K562 (cell line): Measurements from ENCODE around the gene TVP23A. TPM values are rescaled to one million over a fixed set of nuclear protein-coding genes. Genes with fewer than 3 reads are reported as not detected.

ENCODE experiments used
- ATAC-seq: fragments of 200-7000 bp; cut with Tn5 transposase; 3 replicates; pipeline ENCODE4 v1.9.1; 2020; ENCODE audit warnings: moderate library complexity
- BruUV-seq: library from RNA; stranded (reverse); fragments of 400-500 nt; replicated peaks from 2 replicates; lab custom pipeline; 2021; lab: Mats Ljungman, UMichigan
- CTCF ChIA-PET: fragments of 300-600 bp; formaldehyde crosslinking; extraction: SDS; loops from one replicate; lab custom pipeline; 2021; ENCODE audit warnings: low intra/inter-chr PET ratio; lab: Yijun Ruan, JAX
- POLR2A ChIA-PET: fragments of 300-600, 350-650 bp; sonication (Branson Sonifier 250); formaldehyde crosslinking; extraction: SDS; loops from one replicate; lab custom pipeline; 2021; ENCODE audit warnings: antibody characterized with exemption, inconsistent platforms; lab: Yijun Ruan, JAX
- DNase-seq, 4 experiments: peaks; one replicate each; pipeline versions ENCODE4 v3.0.0 to v3.0.0-alpha.2; 2011 to 2018; ENCODE audit warnings: low spot score in 3 of 4, mixed read lengths in 3 of 4; ENCODE audit errors: extremely low read depth in 1 of 4
- FAIRE-seq: peaks from 2 replicates; lab custom pipeline; 2011; peaks lifted over from hg19 to GRCh38; lab: Jason Lieb, UNC
- H2AFZ ChIP-seq: 2 replicates; pipeline ENCODE4 v1.6.0; 2011; ENCODE audit warnings: low read depth, low read length, control low read depth, inconsistent platforms
- H3K27ac ChIP-seq: fragments of 200-600 bp; 3 replicates; pipeline ENCODE4 v1.8.0; 2011; ENCODE audit warnings: low read depth, mild to moderate bottlenecking, control low read depth, inconsistent platforms, low read length, moderate library complexity, mixed read lengths; ENCODE audit errors: extremely low read depth
- H3K27me3 ChIP-seq, 2 experiments: fragments of 300-600 bp in 1 of 2; 2 replicates in 1 of 2; 3 replicates in 1 of 2; pipeline versions ENCODE4 v1.6.0 to v1.8.0; 2011; ENCODE audit warnings: inconsistent platforms in 2 of 2, low read length in 2 of 2, mild to moderate bottlenecking in 1 of 2, mixed read lengths in 1 of 2, moderate library complexity in 1 of 2; ENCODE audit not compliant: control insufficient read depth in 2 of 2, insufficient read depth in 2 of 2
- H3K36me3 ChIP-seq: fragments of 300-600 bp; 3 replicates; pipeline ENCODE4 v1.8.0; 2011; ENCODE audit warnings: mild to moderate bottlenecking, low read length, inconsistent platforms; ENCODE audit not compliant: control insufficient read depth, insufficient read depth
- H3K4me1 ChIP-seq, 2 experiments: fragments of 200-600 bp in 1 of 2; replicated peaks in 1 of 2; 2 replicates in 1 of 2; 3 replicates in 1 of 2; pipeline versions ENCODE4 v1.5.1 to v1.8.0; 2011; ENCODE audit warnings: inconsistent platforms in 2 of 2, low read length in 2 of 2, mild to moderate bottlenecking in 1 of 2, mixed read lengths in 1 of 2, moderate library complexity in 1 of 2; ENCODE audit not compliant: control insufficient read depth in 2 of 2, insufficient read depth in 2 of 2
- H3K4me2 ChIP-seq: 2 replicates; pipeline ENCODE4 v1.6.1; 2011; ENCODE audit warnings: low read length, control low read depth, inconsistent platforms, mixed read lengths; ENCODE audit not compliant: insufficient read depth
- H3K4me3 ChIP-seq: fragments of 200-600 bp; sonication (generic), shearing (Covaris generic); 2 replicates; pipeline ENCODE4 v1.5.1; 2016; ENCODE audit warnings: control low read depth, inconsistent platforms
- H3K79me2 ChIP-seq: fragments of 200-600 bp; 3 replicates; pipeline ENCODE4 v1.8.0; 2011; ENCODE audit warnings: low read length, inconsistent platforms; ENCODE audit not compliant: control insufficient read depth, insufficient read depth
- H3K9ac ChIP-seq, 2 experiments: 2 replicates each; pipeline versions ENCODE4 v1.6.0 to v1.6.1; 2011; ENCODE audit warnings: low read depth in 2 of 2, low read length in 2 of 2, control low read depth in 1 of 2, inconsistent platforms in 1 of 2, mild to moderate bottlenecking in 1 of 2, mixed read lengths in 1 of 2; ENCODE audit not compliant: insufficient read depth in 1 of 2
- H3K9me1 ChIP-seq: one replicate; pipeline ENCODE4 v1.6.0; 2011; ENCODE audit warnings: inconsistent platforms, mild to moderate bottlenecking, low read length, moderate library complexity; ENCODE audit not compliant: control insufficient read depth, insufficient read depth
- H3K9me3 ChIP-seq: replicated peaks from 2 replicates; pipeline ENCODE4 v1.5.1; 2011; ENCODE audit warnings: low read depth, low read length, inconsistent platforms; ENCODE audit not compliant: control insufficient read depth, insufficient read depth
- H4K20me1 ChIP-seq: replicated peaks from 2 replicates; pipeline ENCODE4 v1.6.1; 2011; ENCODE audit warnings: low read length, inconsistent platforms, mixed read lengths; ENCODE audit not compliant: control insufficient read depth, insufficient read depth
- CTCFL ChIP-seq: IDR thresholded peaks from 2 replicates; pipeline ENCODE4 v1.6.1; 2011; ENCODE audit warnings: borderline replicate concordance, low read depth, mild to moderate bottlenecking, moderate library complexity, low read length; ENCODE audit not compliant: insufficient read depth, poor library complexity, severe bottlenecking
- ESRRA ChIP-seq: fragments of 450-650 bp; IDR thresholded peaks from 2 replicates; pipeline ENCODE4 v1.6.1; 2014; ENCODE audit warnings: low read depth, mild to moderate bottlenecking, moderate library complexity, borderline replicate concordance
- GTF2A2 ChIP-seq: IDR thresholded peaks from 2 replicates; pipeline ENCODE4 v1.6.1; 2016; ENCODE audit warnings: mild to moderate bottlenecking, missing genetic modification characterization, missing compliant biosample characterization
- GTF2E2 ChIP-seq: fragments of 200-800 bp; sonication (Bioruptor generic); IDR thresholded peaks from 2 replicates; pipeline ENCODE4 v1.6.1; 2016; ENCODE audit warnings: missing genetic modification characterization, missing compliant biosample characterization
- HDGF ChIP-seq: fragments of 450-650 bp; IDR thresholded peaks from 2 replicates; pipeline ENCODE4 v1.6.1; 2016
- JUN ChIP-seq, 2 experiments: sonication (generic) in 1 of 2; formaldehyde crosslinking in 1 of 2; IDR thresholded peaks; 2 replicates each; pipeline versions ENCODE4 v1.6.1 to v1.8.0; 2012 to 2022; ENCODE audit warnings: borderline replicate concordance in 2 of 2, mild to moderate bottlenecking in 2 of 2, improper control_type of control experiment in 1 of 2, low read depth in 1 of 2, low read length in 1 of 2, missing genetic modification reagents in 1 of 2
- JUNB ChIP-seq: fragments of 450-650 bp; formaldehyde crosslinking; conservative IDR thresholded peaks from 2 replicates; pipeline ENCODE4 v1.4.0; 2020; ENCODE audit warnings: mild to moderate bottlenecking
- MEIS2 ChIP-seq: fragments of 450-650 bp; IDR thresholded peaks from 2 replicates; pipeline ENCODE4 v1.6.1; 2014; ENCODE audit warnings: mild to moderate bottlenecking; ENCODE audit not compliant: partially characterized antibody
- MTF1 ChIP-seq: fragments of 250-450 bp; sonication (Bioruptor Pico); IDR thresholded peaks from 2 replicates; pipeline ENCODE4 v1.9.0; 2021; ENCODE audit warnings: moderate library complexity, mild to moderate bottlenecking, inconsistent platforms, borderline replicate concordance
- RNF2 ChIP-seq: sonication (generic); IDR thresholded peaks from 2 replicates; pipeline ENCODE4 v1.6.1; 2016
- SMAD2 ChIP-seq: fragments of 150-350 bp; IDR thresholded peaks from 2 replicates; pipeline ENCODE4 v1.6.1; 2014; ENCODE audit warnings: low read depth, mild to moderate bottlenecking, low read length
- UBTF ChIP-seq, 2 experiments: IDR thresholded peaks; 2 replicates each; pipeline ENCODE4 v1.6.1; 2012; ENCODE audit warnings: improper control_type of control experiment in 2 of 2, low read depth in 2 of 2, low read length in 2 of 2, borderline replicate concordance in 1 of 2
- ZNF121 ChIP-seq: sonication (generic); formaldehyde crosslinking; conservative IDR thresholded peaks from 2 replicates; pipeline ENCODE4 v1.8.0; 2022; ENCODE audit warnings: missing genetic modification reagents
- ZNF354B ChIP-seq: fragments of 250-450 bp; sonication (Bioruptor Pico); IDR thresholded peaks from 2 replicates; pipeline ENCODE4 v1.4.0; 2020
- WGBS: fragments of 100-300 bp; shearing (Covaris generic); methylation state at CpG from one replicate; pipeline ENCODE4 v1.1.6; 2016; ENCODE audit warnings: low coverage, mixed read lengths; ENCODE audit not compliant: insufficient coverage; ENCODE audit errors: missing lambda C conversion rate; 5-methylcytosine and 5-hydroxymethylcytosine counted together
- in situ Hi-C: fragments of 300-500 bp; cut with MboI; formaldehyde crosslinking; loops from 4 replicates; pipeline ENCODE4 v1.15.0; 2018; ENCODE audit warnings: inconsistent platforms, mixed read lengths
- intact Hi-C: fragments of 100-400 bp; cut with micrococcal nuclease; formaldehyde crosslinking; loops from 2 replicates; pipeline ENCODE4 v1.14.2; 2022
- polyA plus RNA-seq, 8 experiments: library from polyadenylated mRNA; depleted of rRNA in 4 of 8; stranded (reverse) in 5 of 8; unstranded in 3 of 8; fragments of >200 nt; fragmentation: Nextera tagmentation in 2 of 8; fragmentation: Illumina TruSeq in 1 of 8; extraction: Ambion mirVana in 2 of 8; extraction: Trizol in 1 of 8; gene quantifications; 2 replicates each; pipeline versions ENCODE4 v1.2.1 to v1.2.3, GENCODE V29; 2011 to 2014; ENCODE audit warnings: inconsistent platforms in 1 of 8, missing spikeins in 1 of 8
- total RNA-seq, 7 experiments: library from RNA; depleted of rRNA in 6 of 7; stranded (reverse); fragments of >200 nt in 6 of 7; fragmentation: Illumina TruSeq in 2 of 7; extraction: Trizol in 2 of 7; gene quantifications; 2 replicates each; pipeline versions ENCODE4 v1.2.1 to v1.2.3, GENCODE V29; 2011 to 2021; ENCODE audit warnings: low replicate concordance in 1 of 7
- TF ChIP-seq, protein P1 (sequence below): fragments of 250-450 bp; sonication (Bioruptor Pico); IDR thresholded peaks from 2 replicates; pipeline ENCODE4 v1.5.0; 2022; ENCODE audit warnings: mild to moderate bottlenecking

TVP23A gene
- total and polyA plus RNA-seq, 9 of the 15 experiments (the other 6 are each of a cell fraction or from before 2014, with no cell fraction given): 0.04 to 0.77 (median 0.10) TPM; not detected in 3

- ATAC-seq: no peak
- BruUV-seq: no TSS peak
- no peaks in the 10 kb centered on the region for H3K79me2 ChIP-seq
- intact Hi-C loops (no loop called here), in situ Hi-C loops (no loop called here)
- H3K9ac ChIP-seq: no peak overlapping the region
- WGBS: 21% methylated on average over 14 of the region's 14 CpGs
- CTCF ChIA-PET: no interaction called here
- H3K9me3 ChIP-seq: no peaks in the 10 kb centered on the region
- no peak overlapping the region for H3K27ac ChIP-seq
- H3K9me1 ChIP-seq: no peaks in the 10 kb centered on the region
- H3K4me2 ChIP-seq: no peak overlapping the region
- no peaks in the 10 kb centered on the region for H3K36me3 ChIP-seq
- H2AFZ ChIP-seq: no peak overlapping the region
- no peaks in the 10 kb centered on the region for H4K20me1 ChIP-seq
- POLR2A ChIA-PET: interaction anchor here (0.8 kb wide), 1 partner anchor 312 kb away, joined by 3 read pairs; no protein-coding TSS in a partner anchor
- no peak overlapping the region for H3K4me3 ChIP-seq
- peaks cover 39 to 52% of the 10 kb centered on the region in 2 experiments for H3K27me3 ChIP-seq
- no peaks in the 10 kb centered on the region for H3K4me1 ChIP-seq
- DNase-seq: no peak
- no peak for FAIRE-seq
- TF ChIP-seq MEIS2 (no peak), JUNB (CRISPR knock-in tag) (no peak), SMAD2 (no peak), ZNF354B (CRISPR knock-in tag) (no peak), JUN (IDR thresholded peaks at IDR 0.05; ENCODE audit: borderline replicate concordance, low read depth, low read length) (no peak), JUN (CRISPR knock-in tag; IDR thresholded peaks at IDR 0.05; ENCODE audit: borderline replicate concordance) (no peak), GTF2A2 (tag) (no peak), HDGF (no peak), MTF1 (CRISPR knock-in tag) (no peak), CTCFL (no peak), UBTF (IDR thresholded peaks at IDR 0.05; ENCODE audit: borderline replicate concordance in 1 of 2, low read depth in 2 of 2, low read length in 2 of 2) (no peak), GTF2E2 (tag) (no peak), ZNF121 (CRISPR knock-in tag) (peak; percentile 69; the same call in 1 of the 2 replicates), ESRRA (no peak), RNF2 (peak; percentile 71; the same call in 1 of the 2 replicates)
- TF ChIP-seq, protein P1, sequence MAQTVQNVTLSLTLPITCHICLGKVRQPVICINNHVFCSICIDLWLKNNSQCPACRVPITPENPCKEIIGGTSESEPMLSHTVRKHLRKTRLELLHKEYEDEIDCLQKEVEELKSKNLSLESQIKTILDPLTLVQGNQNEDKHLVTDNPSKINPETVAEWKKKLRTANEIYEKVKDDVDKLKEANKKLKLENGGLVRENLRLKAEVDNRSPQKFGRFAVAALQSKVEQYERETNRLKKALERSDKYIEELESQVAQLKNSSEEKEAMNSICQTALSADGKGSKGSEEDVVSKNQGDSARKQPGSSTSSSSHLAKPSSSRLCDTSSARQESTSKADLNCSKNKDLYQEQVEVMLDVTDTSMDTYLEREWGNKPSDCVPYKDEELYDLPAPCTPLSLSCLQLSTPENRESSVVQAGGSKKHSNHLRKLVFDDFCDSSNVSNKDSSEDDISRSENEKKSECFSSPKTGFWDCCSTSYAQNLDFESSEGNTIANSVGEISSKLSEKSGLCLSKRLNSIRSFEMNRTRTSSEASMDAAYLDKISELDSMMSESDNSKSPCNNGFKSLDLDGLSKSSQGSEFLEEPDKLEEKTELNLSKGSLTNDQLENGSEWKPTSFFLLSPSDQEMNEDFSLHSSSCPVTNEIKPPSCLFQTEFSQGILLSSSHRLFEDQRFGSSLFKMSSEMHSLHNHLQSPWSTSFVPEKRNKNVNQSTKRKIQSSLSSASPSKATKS: no peak
Measured at GRCh38 chr16:10846213-10846998, 27.8 kb upstream of the TVP23A start.
